Iris pigment epithelial cell (primary cell): ENCODE results near the gene MT1F.

ENCODE experiments used
- DNase-seq: peaks from one replicate; pipeline ENCODE4 v3.0.0-alpha.2; 2011; ENCODE audit warnings: low read depth

Gene MT1F

DNA sequence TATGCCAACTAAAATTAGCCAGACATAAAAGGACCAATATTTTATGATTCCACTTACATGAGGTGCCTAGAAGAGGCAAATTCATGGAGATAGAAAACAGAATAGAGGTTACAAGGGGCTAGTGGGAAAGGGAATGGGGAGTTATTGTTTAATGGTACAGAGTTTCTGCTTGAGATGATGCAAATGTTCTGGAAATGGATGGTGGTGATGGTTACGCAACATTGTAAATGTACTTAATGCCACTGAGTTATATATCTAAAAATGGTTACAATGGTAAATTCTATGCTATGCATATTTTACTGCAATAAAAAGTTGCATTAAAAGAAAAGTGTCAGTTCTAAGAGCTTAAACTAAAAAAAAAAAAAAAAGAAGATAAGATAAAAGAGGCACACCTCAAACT, 42.4 kb downstream of the MT1F start:
- DNase-seq, result peak; percentile 30

GRCh38 chr16:56700631-56701030, 42.9 kb downstream of the MT1F start:
- no peak for DNase-seq

- DNase-seq, result no peak
Observed at GRCh38 chr16:56701534-56701933, 43.8 kb downstream of the MT1F start.

- DNase-seq, result no peak
Observed at GRCh38 chr16:56702836-56703235, 45.1 kb downstream of the MT1F start.
